Fibroblast of lung (primary cell): Measurements from ENCODE around the gene KRTAP5-7. TPM values are rescaled to one million over a fixed set of nuclear protein-coding genes. Genes with fewer than 3 reads are reported as not detected.

Source experiments
- DNase-seq, 2 donors: peaks; one replicate each; pipeline versions ENCODE4 v3.0.0 to v3.0.0-alpha.2; 2010; ENCODE audit warnings: low read depth in 2 of 2
- H2AFZ ChIP-seq: 2 replicates; pipeline ENCODE4 v1.5.1; 2012; ENCODE audit warnings: low read length, control low read depth, inconsistent platforms
- H3K27ac ChIP-seq: 2 replicates; pipeline ENCODE4 v1.5.1; 2011; ENCODE audit warnings: low read length, control low read depth; ENCODE audit not compliant: insufficient read depth
- H3K27me3 ChIP-seq: 2 replicates; pipeline ENCODE4 v1.5.1; 2011; ENCODE audit warnings: mild to moderate bottlenecking, low read length; ENCODE audit not compliant: control insufficient read depth, insufficient read depth
- H3K36me3 ChIP-seq: 2 replicates; pipeline ENCODE4 v1.5.1; 2011; ENCODE audit warnings: low read length; ENCODE audit not compliant: control insufficient read depth, insufficient read depth
- H3K4me1 ChIP-seq: 2 replicates; pipeline ENCODE4 v1.5.1; 2011; ENCODE audit warnings: low read length; ENCODE audit not compliant: control insufficient read depth, insufficient read depth; ENCODE audit errors: extremely low read depth
- H3K4me2 ChIP-seq: 2 replicates; pipeline ENCODE4 v1.5.1; 2011; ENCODE audit warnings: low read length, control low read depth; ENCODE audit not compliant: insufficient read depth; ENCODE audit errors: extremely low read depth
- H3K4me3 ChIP-seq, 4 experiments: fragments of 200-600 bp in 1 of 4; sonication (generic) in 1 of 4; replicated peaks in 1 of 4; 2 replicates each; pipeline ENCODE4 v1.5.1; 2011 to 2016; ENCODE audit warnings: low read length in 4 of 4, low read depth in 3 of 4, mild to moderate bottlenecking in 3 of 4, control low read depth in 2 of 4, inconsistent platforms in 1 of 4, mixed read lengths in 1 of 4; ENCODE audit not compliant: insufficient read depth in 1 of 4; ENCODE audit errors: control extremely low read depth in 1 of 4
- H3K79me2 ChIP-seq: 2 replicates; pipeline ENCODE4 v1.5.1; 2012; ENCODE audit warnings: mild to moderate bottlenecking, low read length, inconsistent platforms; ENCODE audit not compliant: control insufficient read depth, insufficient read depth
- H3K9ac ChIP-seq: 2 replicates; pipeline ENCODE4 v1.5.1; 2011; ENCODE audit warnings: mild to moderate bottlenecking, low read length, control low read depth; ENCODE audit not compliant: insufficient read depth
- H3K9me3 ChIP-seq: 2 replicates; pipeline ENCODE4 v1.5.1; 2012; ENCODE audit warnings: low read depth, low read length; ENCODE audit not compliant: control insufficient read depth, insufficient read depth
- H4K20me1 ChIP-seq: 2 replicates; pipeline ENCODE4 v1.5.1; 2011; ENCODE audit warnings: low read length; ENCODE audit not compliant: control insufficient read depth, insufficient read depth; ENCODE audit errors: extremely low read depth
- CTCF ChIP-seq, 2 donors: IDR thresholded peaks in 1 of 2; conservative IDR thresholded peaks in 1 of 2; 1 replicate in 1 of 2; 2 replicates in 1 of 2; pipeline ENCODE4 v1.5.1; 2011 to 2012; ENCODE audit warnings: low read length in 2 of 2, control low read depth in 1 of 2, inconsistent platforms in 1 of 2, low read depth in 1 of 2, mild to moderate bottlenecking in 1 of 2
- EZH2 ChIP-seq: IDR thresholded peaks from 2 replicates; pipeline ENCODE4 v1.5.1; 2012; ENCODE audit warnings: low read length, control low read depth, mild to moderate bottlenecking; ENCODE audit errors: missing control alignments
- polyA plus RNA-seq, 2 donors: library from polyadenylated mRNA; depleted of rRNA in 1 of 2; stranded (reverse) in 1 of 2; unstranded in 1 of 2; fragments of >200 nt; gene quantifications; 2 replicates each; pipeline ENCODE4 v1.2.1, GENCODE V29; 2011 to 2012; ENCODE audit warnings: missing spikeins in 1 of 2
- total RNA-seq: library from RNA; depleted of rRNA; stranded (reverse); fragments of >200 nt; gene quantifications from 2 replicates; pipeline ENCODE4 v1.2.1, GENCODE V29; 2014

The KRTAP5-7 gene
- total and polyA plus RNA-seq, 2 donors (not counting 1 experiment from before 2014, with no cell fraction given), result 0.17 TPM; not detected in 1

- Histone ChIP-seq H3K79me2 (no peaks in the 10 kb centered on the region), H3K9ac (no peak overlapping the region), H3K9me3 (no peaks in the 10 kb centered on the region), H3K27ac (no peak overlapping the region), H3K27me3 (no peaks in the 10 kb centered on the region), H2AFZ (no peak overlapping the region), H3K4me1 (no peaks in the 10 kb centered on the region), H3K36me3 (no peaks in the 10 kb centered on the region), H3K4me2 (no peak overlapping the region), H3K4me3 (no peak overlapping the region), H4K20me1 (no peaks in the 10 kb centered on the region)
- no peak for DNase-seq
- TF ChIP-seq CTCF (conservative IDR thresholded peaks at IDR 0.05 in 1 of 2, IDR thresholded peaks at IDR 0.05 in 1 of 2; ENCODE audit: low read depth in 1 of 2, low read length in 2 of 2) (no peak), EZH2 (no peak)
These were observed 50.5 kb downstream of the KRTAP5-7 start for GRCh38 chr11:71577469-71578004.

Other genes starting within 250 kb of the KRTAP5-7 start
- gene DHCR7, start 78.9 kb upstream of the KRTAP5-7 start, total RNA-seq, result 48.5 and 148 TPM in 2 replicates
- gene DHCR7, start 78.9 kb upstream of the KRTAP5-7 start, polyA plus RNA-seq, result 64.6 and 90.8 TPM in 2 replicates
- gene NADSYN1, start 74.1 kb upstream of the KRTAP5-7 start, total RNA-seq, result 81.7 and 84.5 TPM in 2 replicates
- 22.0 and 23.1 TPM in 2 replicates for gene NADSYN1, start 74.1 kb upstream of the KRTAP5-7 start, polyA plus RNA-seq
- not detected in 2 replicates for gene KRTAP5-8, start 10.8 kb downstream of the KRTAP5-7 start, total RNA-seq
- gene KRTAP5-8, start 10.8 kb downstream of the KRTAP5-7 start, polyA plus RNA-seq, result not detected in 2 replicates
- not detected in 2 replicates for gene KRTAP5-9, start 21.2 kb downstream of the KRTAP5-7 start, total RNA-seq
- gene KRTAP5-9, start 21.2 kb downstream of the KRTAP5-7 start, polyA plus RNA-seq, result not detected in 2 replicates
- not detected in 2 replicates for gene KRTAP5-10, start 38.3 kb downstream of the KRTAP5-7 start, total RNA-seq
- not detected in 2 replicates for gene KRTAP5-10, start 38.3 kb downstream of the KRTAP5-7 start, polyA plus RNA-seq
- gene KRTAP5-11, start 55.6 kb downstream of the KRTAP5-7 start, total RNA-seq, result not detected in 2 replicates
- gene KRTAP5-11, start 55.6 kb downstream of the KRTAP5-7 start, polyA plus RNA-seq, result not detected in 2 replicates